H1 (cell line): ENCODE results near the gene GNB1. TPM values are rescaled to one million over a fixed set of nuclear protein-coding genes. Genes with fewer than 3 reads are reported as not detected.
A peak's percentile ranks its signal among the peaks of the same experiment; 100 is the strongest.

Experiments
- CBX5 ChIP-seq: fragments of 300-800, 300-1000 bp; sonication (generic); IDR thresholded peaks from 2 replicates; pipeline ENCODE4 v1.7.1; 2016; ENCODE audit warnings: antibody characterized with exemption, low read length, low read depth
- CTBP2 ChIP-seq: IDR thresholded peaks from 2 replicates; pipeline ENCODE4 v1.7.0; 2011; ENCODE audit warnings: borderline replicate concordance, mild to moderate bottlenecking, moderate library complexity, mixed read lengths, low read length; ENCODE audit not compliant: insufficient read depth, insufficient read length
- EGR1 ChIP-seq: IDR thresholded peaks from 2 replicates; pipeline ENCODE4 v1.6.1; 2011; ENCODE audit warnings: low read depth, low read length, borderline replicate concordance
- EP300 ChIP-seq, 2 experiments: IDR thresholded peaks; 1 replicate in 1 of 2; 2 replicates in 1 of 2; pipeline ENCODE4 v1.6.1; 2011 to 2012; ENCODE audit warnings: low read depth in 2 of 2, low read length in 2 of 2, mild to moderate bottlenecking in 2 of 2, borderline replicate concordance in 1 of 2, inconsistent platforms in 1 of 2, moderate library complexity in 1 of 2
- GABPA ChIP-seq: IDR thresholded peaks from 2 replicates; pipeline ENCODE4 v1.6.1; 2011; ENCODE audit warnings: mild to moderate bottlenecking, low read length, moderate library complexity, borderline replicate concordance; ENCODE audit not compliant: insufficient read depth
- HDAC2 ChIP-seq, 2 experiments: fragments of 300-600 bp in 1 of 2; sonication (generic) in 1 of 2; IDR thresholded peaks; 2 replicates each; pipeline ENCODE4 v1.6.1; 2011 to 2012; ENCODE audit warnings: low read depth in 2 of 2, low read length in 2 of 2, mild to moderate bottlenecking in 2 of 2, moderate library complexity in 2 of 2, borderline replicate concordance in 1 of 2, inconsistent platforms in 1 of 2
- KDM5A ChIP-seq: fragments of 200-600 bp; IDR thresholded peaks from 2 replicates; pipeline ENCODE4 v1.7.1; 2012; ENCODE audit warnings: mild to moderate bottlenecking, low read length, inconsistent platforms, mixed read lengths
- POLR2A ChIP-seq, 2 experiments: IDR thresholded peaks; 1 replicate in 1 of 2; 2 replicates in 1 of 2; pipeline ENCODE4 v1.6.1; 2011; ENCODE audit warnings: low read depth in 2 of 2, low read length in 2 of 2, mild to moderate bottlenecking in 2 of 2; ENCODE audit errors: control extremely low read depth in 1 of 2
- RFX5 ChIP-seq: IDR thresholded peaks from 2 replicates; pipeline ENCODE4 v1.6.1; 2011; ENCODE audit warnings: low read depth, low read length, improper control_type of control experiment, borderline replicate concordance
- SP1 ChIP-seq: IDR thresholded peaks from 2 replicates; pipeline ENCODE4 v1.6.1; 2011; ENCODE audit warnings: low read depth, low read length
- TAF1 ChIP-seq: IDR thresholded peaks from 2 replicates; pipeline ENCODE4 v1.6.1; 2011; ENCODE audit warnings: mild to moderate bottlenecking, low read depth, low read length
- ZNF274 ChIP-seq: IDR thresholded peaks from 2 replicates; pipeline ENCODE4 v1.7.0; 2012; ENCODE audit warnings: low read length, borderline replicate concordance; ENCODE audit errors: extremely low read depth
- polyA plus RNA-seq, 7 experiments: library from polyadenylated mRNA; depleted of rRNA in 3 of 7; stranded (reverse) in 5 of 7; unstranded in 2 of 7; fragments of >200 nt in 5 of 7; fragments of 200-250 nt in 2 of 7; gene quantifications; 1 replicate in 5 of 7; 2 replicates in 1 of 7; 4 replicates in 1 of 7; pipeline versions ENCODE4 v1.2.1 to v1.2.3, GENCODE V29; 2011 to 2013; ENCODE audit warnings: missing spikeins in 2 of 7, mixed read lengths in 2 of 7
- total RNA-seq: library from RNA; stranded (reverse); fragmentation: NEBNext Ultra II Directional; extraction: Animal tissue kit (Norgen Biotek cat#: 25700); gene quantifications from 2 replicates; pipeline ENCODE4 v1.2.1, GENCODE V29; 2021

The GNB1 gene
- total and polyA plus RNA-seq, 2 of the 8 experiments (the other 6 are each of a cell fraction or from before 2014, with no cell fraction given): 343 to 382 TPM

DNA sequence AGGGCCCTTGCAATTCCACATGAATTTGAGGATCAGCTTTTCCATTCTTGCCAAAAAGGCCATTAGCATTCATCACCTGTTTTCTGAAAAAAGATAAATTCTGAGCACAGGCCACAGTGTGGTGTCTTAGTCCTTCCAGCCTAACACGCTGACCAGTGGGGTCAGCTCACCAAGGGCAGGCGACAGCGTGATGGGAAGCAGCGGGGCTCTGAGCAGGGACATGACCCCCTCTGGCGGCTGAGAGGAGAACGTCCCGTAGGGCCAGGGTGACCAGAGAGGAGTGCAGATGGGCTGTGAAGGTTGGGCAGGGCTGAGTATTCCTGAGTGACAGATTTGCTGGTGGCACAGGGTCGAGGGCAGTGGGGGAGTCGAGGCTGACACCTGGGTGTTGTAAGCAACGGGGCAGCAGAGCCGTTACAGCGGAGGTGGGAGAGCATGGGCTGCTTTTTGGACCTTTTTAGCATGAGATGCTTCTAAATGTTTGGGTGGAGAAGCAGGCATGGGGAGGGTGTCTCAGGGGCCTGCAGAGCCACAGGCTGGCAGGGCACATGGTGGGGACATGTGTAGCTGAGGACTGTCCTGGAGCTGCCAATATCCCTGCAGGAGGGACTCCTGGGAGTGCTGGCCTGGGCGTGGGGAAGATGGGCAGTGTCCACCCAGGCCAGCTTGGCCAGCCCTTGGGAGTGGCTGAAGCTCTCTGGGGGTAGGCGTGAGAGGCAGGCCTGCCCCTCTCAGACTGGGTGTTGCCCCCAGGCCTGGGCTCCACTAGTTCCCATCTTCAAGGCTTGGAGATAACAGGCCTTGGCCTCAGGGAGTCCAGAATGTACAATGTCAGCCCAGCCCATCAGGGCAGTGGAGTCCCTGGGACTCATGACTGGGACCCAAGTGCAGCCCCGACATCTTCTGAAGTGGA is 15.6 kb upstream of the GNB1 start (continued):
- TF ChIP-seq HDAC2 (IDR thresholded peaks at IDR 0.05; ENCODE audit: borderline replicate concordance in 1 of 2, low read depth in 2 of 2, low read length in 2 of 2) (peak in 1 of 2 experiments; percentile 83; a peak in 2 of 4 replicates), CTBP2 (no peak), KDM5A (no peak), EGR1 (no peak), CBX5 (no peak), ZNF274 (no peak), SP1 (no peak), EP300 (IDR thresholded peaks at IDR 0.05; ENCODE audit: borderline replicate concordance in 1 of 2, low read depth in 2 of 2, low read length in 2 of 2) (no peak), TAF1 (no peak), RFX5 (no peak), GABPA (peak; percentile 59; the same call in 1 of the 2 replicates), POLR2A (IDR thresholded peaks at IDR 0.05; ENCODE audit: control extremely low read depth in 1 of 2, low read depth in 2 of 2, low read length in 2 of 2) (no peak)
- TF ChIP-seq, all 59 proteins: peak for 7
